ENCODE measurements around the gene OR1N1.

OR1N1 gene

DNA sequence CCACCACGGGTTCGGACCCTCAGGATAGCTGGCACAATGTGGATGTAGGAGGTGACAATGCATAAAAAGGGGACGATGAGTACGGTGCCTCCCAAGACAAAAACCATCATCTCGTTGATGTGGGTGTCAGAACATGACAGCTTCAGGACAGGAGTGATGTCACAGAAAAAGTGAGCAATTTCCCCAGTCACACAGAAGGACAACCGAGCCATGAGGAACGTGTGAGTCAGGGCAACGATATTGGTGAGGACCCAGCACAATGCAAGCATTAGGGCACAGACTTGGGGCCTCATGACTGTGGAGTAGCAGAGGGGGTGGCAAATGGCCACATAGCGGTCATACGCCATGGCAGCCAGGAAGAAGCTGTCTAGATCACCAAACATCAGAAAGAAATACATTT is 491 bp downstream of the OR1N1 start:
- no peak for DNase-seq (ENCODE audit: extremely low spot score)
- ChIA-PET POLR2A (no interaction called here), CTCF (no interaction called here)
- TF ChIP-seq L3MBTL2 (conservative IDR thresholded peaks at IDR 0.05): no peak
- no peak for TF ChIP-seq ARNT (IDR thresholded peaks at IDR 0.05)
- no peak for TF ChIP-seq ZNF384 (IDR thresholded peaks at IDR 0.05)
- no peak for TF ChIP-seq LEF1 (IDR thresholded peaks at IDR 0.05; ENCODE audit: borderline replicate concordance)
- no peak for TF ChIP-seq ELF4 (IDR thresholded peaks at IDR 0.05)
- no peak for TF ChIP-seq FOXM1 (IDR thresholded peaks at IDR 0.05; ENCODE audit: borderline replicate concordance)
- no peak for TF ChIP-seq BHLHE40 (IDR thresholded peaks at IDR 0.05; ENCODE audit: borderline replicate concordance)
- no peak for TF ChIP-seq NFRKB (IDR thresholded peaks at IDR 0.05)
- TF ChIP-seq SP1 (IDR thresholded peaks at IDR 0.05): no peak
- TF ChIP-seq FOXK2 (IDR thresholded peaks at IDR 0.05): no peak

DNA sequence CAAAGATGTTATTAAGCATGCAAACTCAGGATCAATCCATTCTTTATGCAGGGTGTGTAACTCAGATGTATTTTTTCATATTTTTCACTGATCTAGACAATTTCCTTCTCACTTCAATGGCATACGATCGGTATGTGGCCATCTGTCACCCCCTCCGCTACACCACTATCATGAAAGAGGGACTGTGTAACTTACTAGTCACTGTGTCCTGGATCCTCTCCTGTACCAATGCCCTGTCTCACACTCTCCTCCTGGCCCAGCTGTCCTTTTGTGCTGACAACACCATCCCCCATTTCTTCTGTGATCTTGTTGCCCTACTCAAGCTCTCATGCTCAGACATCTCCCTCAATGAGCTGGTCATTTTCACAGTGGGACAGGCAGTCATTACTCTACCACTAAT is 7.7 kb downstream of the OR1N1 start:
- CTCF ChIA-PET: no interaction called here
- no peak for DNase-seq (ENCODE audit: extremely low spot score)
- POLR2A ChIA-PET: no interaction called here
- no peak for TF ChIP-seq FOXA1 (IDR thresholded peaks at IDR 0.05)
- no peak for TF ChIP-seq FOXK2 (IDR thresholded peaks at IDR 0.05)
- TF ChIP-seq L3MBTL2 (conservative IDR thresholded peaks at IDR 0.05): no peak
- TF ChIP-seq NFRKB (IDR thresholded peaks at IDR 0.05): no peak
- TF ChIP-seq FOXM1 (IDR thresholded peaks at IDR 0.05; ENCODE audit: borderline replicate concordance): no peak
- no peak for TF ChIP-seq CTBP1 (IDR thresholded peaks at IDR 0.05; ENCODE audit: borderline replicate concordance)
- TF ChIP-seq SUZ12 (IDR thresholded peaks at IDR 0.05): no peak
- TF ChIP-seq TARDBP (IDR thresholded peaks at IDR 0.05): no peak
- no peak for TF ChIP-seq ELF4 (IDR thresholded peaks at IDR 0.05)
- TF ChIP-seq ARNT (IDR thresholded peaks at IDR 0.05): no peak
- TF ChIP-seq HDGF (IDR thresholded peaks at IDR 0.05; ENCODE audit: borderline replicate concordance): no peak
- no peak for TF ChIP-seq BHLHE40 (IDR thresholded peaks at IDR 0.05; ENCODE audit: borderline replicate concordance)
- no peak for TF ChIP-seq LEF1 (IDR thresholded peaks at IDR 0.05; ENCODE audit: borderline replicate concordance)
- TF ChIP-seq SP1 (IDR thresholded peaks at IDR 0.05): no peak
- TF ChIP-seq, protein P1, sequence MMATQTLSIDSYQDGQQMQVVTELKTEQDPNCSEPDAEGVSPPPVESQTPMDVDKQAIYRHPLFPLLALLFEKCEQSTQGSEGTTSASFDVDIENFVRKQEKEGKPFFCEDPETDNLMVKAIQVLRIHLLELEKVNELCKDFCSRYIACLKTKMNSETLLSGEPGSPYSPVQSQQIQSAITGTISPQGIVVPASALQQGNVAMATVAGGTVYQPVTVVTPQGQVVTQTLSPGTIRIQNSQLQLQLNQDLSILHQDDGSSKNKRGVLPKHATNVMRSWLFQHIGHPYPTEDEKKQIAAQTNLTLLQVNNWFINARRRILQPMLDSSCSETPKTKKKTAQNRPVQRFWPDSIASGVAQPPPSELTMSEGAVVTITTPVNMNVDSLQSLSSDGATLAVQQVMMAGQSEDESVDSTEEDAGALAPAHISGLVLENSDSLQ (IDR thresholded peaks at IDR 0.05): no peak

DNA sequence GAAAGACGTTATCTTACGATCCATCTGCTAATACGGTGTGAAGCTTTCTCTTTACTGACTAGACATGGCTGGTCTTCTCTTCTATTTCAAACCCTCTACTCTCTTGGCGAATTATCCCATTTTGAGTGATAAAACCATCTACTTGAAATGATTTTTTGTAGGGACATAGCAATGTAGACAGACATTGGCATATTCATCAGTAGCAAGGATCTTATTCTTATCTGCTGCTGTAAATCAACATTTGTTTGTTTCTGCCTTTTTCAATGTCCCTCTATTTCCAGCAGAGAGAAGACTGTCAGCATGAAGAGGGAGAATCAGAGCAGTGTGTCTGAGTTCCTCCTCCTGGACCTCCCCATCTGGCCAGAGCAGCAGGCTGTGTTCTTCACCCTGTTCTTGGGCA is 8.3 kb downstream of the OR1N1 start, which contains the start of gene OR1J4:
Gene OR1J4, plus strand, starts transcription at position 301 of the 400 bp plus-strand sequence. Its CDS starts 0 bp downstream, at position 301.
- TF ChIP-seq FOXA1 (IDR thresholded peaks at IDR 0.05) (no peak), ELF4 (IDR thresholded peaks at IDR 0.05) (no peak), NFRKB (IDR thresholded peaks at IDR 0.05) (no peak), ARNT (IDR thresholded peaks at IDR 0.05) (no peak), SP1 (IDR thresholded peaks at IDR 0.05) (no peak), CTBP1 (IDR thresholded peaks at IDR 0.05; ENCODE audit: borderline replicate concordance) (no peak), SUZ12 (IDR thresholded peaks at IDR 0.05) (no peak), BHLHE40 (IDR thresholded peaks at IDR 0.05; ENCODE audit: borderline replicate concordance) (no peak)
- DNase-seq (ENCODE audit: extremely low spot score): no peak
- ChIA-PET CTCF (no interaction called here), POLR2A (no interaction called here)

GRCh38 chr9:122518226-122518625 is 8.9 kb downstream of the OR1N1 start:
- ChIA-PET CTCF (no interaction called here), POLR2A (no interaction called here)
- TF ChIP-seq FOXM1 (IDR thresholded peaks at IDR 0.05; ENCODE audit: borderline replicate concordance) (no peak), LEF1 (IDR thresholded peaks at IDR 0.05; ENCODE audit: borderline replicate concordance) (no peak), ARNT (IDR thresholded peaks at IDR 0.05) (no peak), HDGF (IDR thresholded peaks at IDR 0.05; ENCODE audit: borderline replicate concordance) (no peak), CTBP1 (IDR thresholded peaks at IDR 0.05; ENCODE audit: borderline replicate concordance) (no peak), FOXA1 (IDR thresholded peaks at IDR 0.05) (no peak), FOXK2 (IDR thresholded peaks at IDR 0.05) (no peak)
- no peak for DNase-seq (ENCODE audit: extremely low spot score)

DNA sequence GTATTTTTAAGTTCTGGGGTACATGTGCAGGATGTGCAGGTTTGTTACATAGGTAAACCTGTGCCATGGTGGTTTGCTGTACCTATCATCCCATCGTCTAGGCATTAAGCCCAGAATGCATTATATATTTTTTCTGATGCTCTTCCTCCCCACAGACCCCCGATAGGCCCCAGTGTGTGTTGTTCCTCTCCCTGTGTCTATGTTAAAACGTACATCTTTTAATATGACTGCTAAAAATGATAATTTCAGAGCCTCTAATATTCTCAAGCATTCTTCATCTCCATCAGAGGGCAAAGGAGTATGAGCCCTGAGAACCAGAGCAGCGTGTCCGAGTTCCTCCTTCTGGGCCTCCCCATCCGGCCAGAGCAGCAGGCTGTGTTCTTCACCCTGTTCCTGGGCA is 16.6 kb downstream of the OR1N1 start, which contains the start of gene OR1J2:
Gene OR1J2, plus strand, starts transcription at position 301 of the 400 bp plus-strand sequence. Its CDS starts 0 bp downstream, at position 301.
- CTCF ChIA-PET: no interaction called here
- POLR2A ChIA-PET: no interaction called here
- no peak for DNase-seq (ENCODE audit: extremely low spot score)
- TF ChIP-seq FOXK2 (IDR thresholded peaks at IDR 0.05): no peak
- no peak for TF ChIP-seq LEF1 (IDR thresholded peaks at IDR 0.05; ENCODE audit: borderline replicate concordance)
- TF ChIP-seq SP1 (IDR thresholded peaks at IDR 0.05): no peak
- no peak for TF ChIP-seq ARNT (IDR thresholded peaks at IDR 0.05)
- TF ChIP-seq ELF4 (IDR thresholded peaks at IDR 0.05): no peak
- TF ChIP-seq FOXM1 (IDR thresholded peaks at IDR 0.05; ENCODE audit: borderline replicate concordance): no peak
- TF ChIP-seq SUZ12 (IDR thresholded peaks at IDR 0.05): no peak
- TF ChIP-seq HDGF (IDR thresholded peaks at IDR 0.05; ENCODE audit: borderline replicate concordance): no peak
- TF ChIP-seq CTBP1 (IDR thresholded peaks at IDR 0.05; ENCODE audit: borderline replicate concordance): no peak
- no peak for TF ChIP-seq ZNF384 (IDR thresholded peaks at IDR 0.05)
- no peak for TF ChIP-seq FOXA1 (IDR thresholded peaks at IDR 0.05)
- TF ChIP-seq L3MBTL2 (conservative IDR thresholded peaks at IDR 0.05): no peak
- TF ChIP-seq, protein P1 (IDR thresholded peaks at IDR 0.05): no peak
- TF ChIP-seq TARDBP (IDR thresholded peaks at IDR 0.05): no peak
- no peak for TF ChIP-seq BHLHE40 (IDR thresholded peaks at IDR 0.05; ENCODE audit: borderline replicate concordance)

DNA sequence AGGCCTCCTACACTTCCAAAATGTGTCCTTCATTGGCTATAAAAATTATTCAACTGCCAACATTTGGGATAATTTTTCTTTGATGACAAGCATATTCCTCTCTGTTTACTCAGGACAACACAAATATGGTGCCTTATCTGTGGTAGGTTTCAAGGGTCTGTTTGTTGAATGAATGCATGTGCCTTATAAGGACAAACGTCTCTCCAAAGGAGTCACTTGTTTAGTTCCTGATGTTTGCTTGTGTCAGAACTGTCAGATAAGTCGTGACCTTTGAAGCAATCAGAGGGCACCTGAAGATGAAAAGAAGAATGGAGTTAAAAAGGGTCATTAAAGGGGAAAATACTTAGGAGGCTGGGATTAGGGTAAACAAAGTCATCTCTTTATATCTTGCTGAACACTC is 20.1 kb downstream of the OR1N1 start:
- TF ChIP-seq ELF4 (IDR thresholded peaks at IDR 0.05) (no peak), BHLHE40 (IDR thresholded peaks at IDR 0.05; ENCODE audit: borderline replicate concordance) (no peak), FOXA1 (IDR thresholded peaks at IDR 0.05) (no peak), TARDBP (IDR thresholded peaks at IDR 0.05) (no peak), L3MBTL2 (conservative IDR thresholded peaks at IDR 0.05) (no peak), SP1 (IDR thresholded peaks at IDR 0.05) (no peak), LEF1 (IDR thresholded peaks at IDR 0.05; ENCODE audit: borderline replicate concordance) (no peak), CTBP1 (IDR thresholded peaks at IDR 0.05; ENCODE audit: borderline replicate concordance) (no peak), ZNF384 (IDR thresholded peaks at IDR 0.05) (no peak)
- TF ChIP-seq, protein P1 (IDR thresholded peaks at IDR 0.05): no peak
- no peak for DNase-seq (ENCODE audit: extremely low spot score)
- CTCF ChIA-PET: no interaction called here
- POLR2A ChIA-PET: no interaction called here

Measured in HEK293T (cell line).